Midbrain (tissue), 1 donor: ENCODE results near the gene KCNAB2.
"Not testable (repeated sequence)": the region's sequence is repeated elsewhere in the genome, so short reads cannot be mapped to it uniquely, and the experiment has no call there.

Experiments used
- DNase-seq: peaks from one replicate; lab custom pipeline; 2025; lab: John Stamatoyannopoulos, UW

The KCNAB2 gene

GRCh38 chr1:6010554-6010953 lies 35.1 kb upstream of the KCNAB2 start:
- DNase-seq, result no peak

DNA sequence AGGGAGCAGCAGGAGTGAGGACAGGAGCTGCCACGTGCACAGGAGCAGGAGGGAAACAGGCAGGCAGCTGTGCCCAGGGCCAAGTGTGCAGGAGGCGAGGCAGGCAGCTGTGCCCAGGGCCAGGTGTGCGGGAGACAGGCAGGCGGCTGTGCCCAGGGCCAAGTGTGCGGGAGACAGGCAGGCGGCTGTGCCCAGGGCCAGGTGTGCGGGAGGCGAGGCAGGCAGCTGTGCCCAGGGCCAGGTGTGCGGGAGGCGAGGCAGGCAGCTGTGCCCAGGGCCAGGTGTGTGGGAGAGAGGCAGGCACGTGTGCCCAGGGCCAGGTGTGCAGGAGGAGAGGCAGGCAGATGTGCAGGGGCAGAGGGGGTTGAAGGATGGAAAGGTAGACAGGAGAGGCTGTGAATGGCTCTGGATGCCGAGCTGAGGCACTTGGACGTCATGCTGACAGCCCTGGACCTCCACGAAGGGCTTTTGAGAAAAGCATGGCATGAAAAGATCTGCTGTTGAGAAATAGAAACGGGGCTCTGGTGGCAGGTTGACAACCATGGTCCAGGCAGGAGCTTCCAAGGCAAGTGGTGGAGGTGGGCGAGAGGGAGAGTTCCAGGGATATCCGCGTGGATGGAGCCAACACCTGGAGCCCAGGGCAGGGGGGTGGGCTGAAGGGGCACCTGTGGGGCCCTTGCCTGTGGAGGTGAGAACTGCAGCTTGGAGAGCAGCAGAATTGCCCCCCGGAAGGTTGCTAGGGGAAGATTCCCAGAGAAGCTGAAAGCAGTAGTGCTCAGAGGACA lies 34.3 kb upstream of the KCNAB2 start:
- no peak for DNase-seq

- DNase-seq, result no peak
Observed at GRCh38 chr1:6011946-6012258, 33.8 kb upstream of the KCNAB2 start.

DNA sequence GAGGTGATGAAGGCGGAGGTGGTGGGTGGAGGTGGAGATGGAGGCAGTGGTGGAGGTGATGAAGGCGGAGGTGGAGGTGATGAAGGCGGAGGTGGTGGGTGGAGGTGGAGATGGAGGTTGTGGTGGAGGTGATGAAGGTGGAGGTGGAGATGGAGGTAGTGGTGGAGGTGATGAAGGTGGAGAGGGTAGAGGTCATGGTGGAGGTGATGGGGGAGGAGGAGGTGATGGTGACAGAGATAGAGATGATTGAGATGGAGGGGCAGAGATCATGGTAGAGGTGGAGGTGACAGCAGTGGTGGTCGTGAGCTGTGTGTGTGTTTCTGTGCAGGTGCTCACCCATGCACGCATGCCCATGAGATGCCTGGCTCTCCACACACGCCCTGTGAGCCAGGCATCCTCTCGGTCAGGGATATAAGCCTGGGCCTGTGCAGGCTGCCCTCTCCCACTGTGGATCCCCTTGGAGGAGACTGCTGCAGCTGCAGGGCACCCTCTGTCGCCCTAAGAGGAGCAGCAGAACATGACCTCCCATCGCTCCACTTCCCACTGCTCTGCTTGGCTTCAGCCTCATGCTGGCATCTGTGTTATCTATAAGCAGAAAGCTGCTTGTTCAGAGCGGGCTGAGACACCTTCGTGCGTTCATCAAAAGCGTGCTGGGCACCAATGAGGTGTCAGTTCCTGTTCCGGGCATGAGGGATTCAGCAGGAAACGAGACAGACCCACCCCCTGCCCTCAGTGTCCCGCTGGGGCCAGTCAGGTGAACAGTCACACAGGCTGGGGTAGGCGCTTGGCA lies 33.0 kb upstream of the KCNAB2 start:
- no peak for DNase-seq

DNA sequence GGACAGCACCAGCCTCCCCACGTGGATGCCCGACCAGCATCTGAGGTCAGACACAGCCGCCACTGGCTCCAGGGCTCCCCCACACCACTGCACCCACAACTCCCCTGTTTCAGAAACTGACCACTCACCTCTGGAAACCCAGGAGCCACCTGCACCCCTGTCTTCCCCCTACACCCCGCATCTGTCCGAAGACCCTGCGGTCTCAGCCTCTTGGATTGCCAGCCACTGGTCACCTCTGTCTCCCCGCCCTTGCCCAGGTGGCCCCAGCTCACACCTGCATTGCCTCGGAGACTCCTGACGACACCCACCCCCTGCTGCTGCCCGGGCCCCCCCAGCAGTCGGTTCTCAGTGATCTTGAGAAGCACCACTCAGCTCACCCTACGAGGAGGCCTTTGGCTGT lies 32.2 kb upstream of the KCNAB2 start:
- no peak for DNase-seq

- DNase-seq, result no peak
Observed at GRCh38 chr1:6014130-6014999, 31.3 kb upstream of the KCNAB2 start.

GRCh38 chr1:6016191-6016865 lies 29.4 kb upstream of the KCNAB2 start:
- DNase-seq, result no peak

DNA sequence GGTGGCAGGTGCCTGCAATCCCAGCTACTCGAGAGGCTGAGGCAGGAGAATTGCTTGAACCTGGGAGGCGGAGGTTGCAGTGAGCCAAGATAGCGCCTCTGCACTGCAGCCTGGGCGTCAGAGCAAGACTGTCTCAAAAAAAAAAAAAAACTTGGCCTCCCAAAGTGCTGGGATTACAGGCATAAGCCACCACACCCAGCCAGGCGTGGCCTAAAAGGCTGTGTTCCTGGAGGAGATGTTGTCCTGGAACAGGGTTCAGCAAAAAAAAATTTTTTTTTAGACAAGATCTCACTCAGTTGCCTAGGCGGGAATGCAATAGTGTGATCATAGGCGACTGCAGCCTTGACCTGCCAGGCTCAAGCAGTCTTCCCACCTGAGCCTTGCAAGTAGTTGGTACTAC lies 28.0 kb upstream of the KCNAB2 start:
- not testable (repeated sequence) for DNase-seq

DNA sequence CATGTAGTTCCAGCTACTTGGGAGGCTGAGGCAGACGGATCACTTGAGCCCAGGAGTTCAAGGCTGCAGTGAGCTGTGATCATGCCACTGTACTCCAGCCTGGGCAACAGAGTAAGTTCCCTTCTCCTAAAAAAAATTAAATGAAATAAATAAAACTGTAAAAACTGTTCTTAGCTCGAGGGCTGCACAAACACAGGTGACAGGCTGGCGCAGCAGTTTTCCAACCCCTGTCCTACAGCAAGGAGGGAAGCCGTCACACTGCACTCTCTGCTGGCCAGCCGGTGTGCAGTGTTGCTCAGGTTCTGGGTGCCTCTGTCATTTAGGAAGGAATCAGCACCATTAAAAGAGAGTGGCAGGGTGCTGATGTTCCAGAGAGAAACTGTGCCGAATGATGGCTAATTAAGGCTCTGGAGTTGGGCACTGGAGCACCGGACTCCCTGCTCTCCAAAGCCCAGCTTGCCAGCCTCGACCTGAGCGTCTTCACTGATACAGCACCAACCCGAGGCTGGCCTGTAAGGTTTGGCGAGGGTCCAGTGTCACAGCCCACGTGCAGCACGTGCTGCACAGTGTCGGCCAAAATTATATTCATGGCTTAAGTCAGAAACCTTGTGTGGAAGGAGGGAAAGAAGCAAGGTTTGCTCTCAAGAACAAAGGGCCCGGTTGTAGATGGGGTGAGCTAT lies 26.4 kb upstream of the KCNAB2 start:
- no peak for DNase-seq

- DNase-seq, result no peak
Observed at GRCh38 chr1:6022193-6022592, 23.5 kb upstream of the KCNAB2 start.

DNA sequence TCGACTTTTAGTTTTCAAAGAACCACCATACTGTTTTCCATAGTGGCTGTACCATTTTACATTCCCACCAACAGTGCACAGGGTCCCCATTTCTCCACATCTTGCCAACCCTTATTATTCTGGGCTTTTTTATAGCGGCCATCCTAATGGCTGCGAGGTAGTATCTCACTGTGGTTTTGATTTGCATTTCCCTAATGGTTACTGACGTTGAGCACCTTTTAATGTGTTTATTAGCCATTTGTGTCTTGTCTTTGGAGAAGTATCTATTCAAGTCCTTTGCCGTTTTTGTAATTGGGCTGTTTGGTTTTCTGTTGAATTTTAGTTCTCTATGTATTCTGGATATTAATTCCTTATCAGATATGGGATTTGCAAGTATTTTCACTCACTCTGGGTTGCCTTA lies 22.3 kb upstream of the KCNAB2 start:
- no peak for DNase-seq

- no peak for DNase-seq
Observed at GRCh38 chr1:6024376-6024775, 21.3 kb upstream of the KCNAB2 start.

DNA sequence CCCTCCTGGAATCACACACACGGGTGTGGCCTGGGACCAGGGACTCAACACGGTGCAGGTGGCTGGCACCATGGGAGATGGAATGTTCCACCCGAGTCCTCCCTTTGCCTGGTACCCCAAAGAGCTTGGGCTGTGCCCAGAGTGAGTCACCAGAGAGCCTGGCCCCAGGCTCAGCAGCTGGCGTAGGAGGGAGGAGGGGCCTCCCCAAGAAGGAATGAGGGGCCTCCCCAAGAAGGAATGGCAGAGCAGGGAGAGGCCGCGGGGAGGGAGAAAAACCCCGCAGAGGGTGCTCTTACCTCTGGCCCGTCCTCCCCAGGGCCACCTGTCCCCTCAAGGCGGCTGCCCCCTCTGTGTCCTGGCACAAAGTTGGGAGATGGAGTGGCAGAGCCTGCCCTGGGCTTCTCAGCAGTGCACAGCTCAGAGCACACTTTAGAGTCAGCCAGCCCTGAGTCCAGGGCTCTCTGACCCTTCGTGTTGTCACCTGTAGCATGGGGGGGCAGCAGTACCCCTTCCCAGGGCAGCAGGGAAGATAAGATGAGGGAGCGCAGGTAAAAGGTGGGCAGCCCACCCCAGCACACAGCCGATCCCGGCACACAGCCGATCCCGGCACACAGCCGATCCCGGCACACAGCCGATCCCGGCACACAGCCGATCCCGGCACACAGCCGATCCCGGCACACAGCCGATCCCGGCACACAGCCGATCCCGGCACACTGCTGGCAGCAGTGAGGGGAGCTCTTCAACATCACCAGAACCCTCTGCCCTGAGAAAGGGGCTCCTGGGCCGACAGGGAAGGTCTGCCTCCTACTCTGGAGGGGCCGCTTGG lies 20.2 kb upstream of the KCNAB2 start:
- DNase-seq, result no peak

GRCh38 chr1:6026095-6026809 lies 19.4 kb upstream of the KCNAB2 start:
- no peak for DNase-seq

GRCh38 chr1:6027591-6027990 lies 18.1 kb upstream of the KCNAB2 start:
- no peak for DNase-seq

- DNase-seq, result peak; percentile 32
Observed at GRCh38 chr1:6028042-6028850, 17.4 kb upstream of the KCNAB2 start.

GRCh38 chr1:6029351-6029750 lies 16.3 kb upstream of the KCNAB2 start:
- DNase-seq, result no peak

GRCh38 chr1:6030132-6030531 lies 15.6 kb upstream of the KCNAB2 start:
- no peak for DNase-seq
